Measurements from ENCODE around the gene OSBP2.

The OSBP2 gene

DNA sequence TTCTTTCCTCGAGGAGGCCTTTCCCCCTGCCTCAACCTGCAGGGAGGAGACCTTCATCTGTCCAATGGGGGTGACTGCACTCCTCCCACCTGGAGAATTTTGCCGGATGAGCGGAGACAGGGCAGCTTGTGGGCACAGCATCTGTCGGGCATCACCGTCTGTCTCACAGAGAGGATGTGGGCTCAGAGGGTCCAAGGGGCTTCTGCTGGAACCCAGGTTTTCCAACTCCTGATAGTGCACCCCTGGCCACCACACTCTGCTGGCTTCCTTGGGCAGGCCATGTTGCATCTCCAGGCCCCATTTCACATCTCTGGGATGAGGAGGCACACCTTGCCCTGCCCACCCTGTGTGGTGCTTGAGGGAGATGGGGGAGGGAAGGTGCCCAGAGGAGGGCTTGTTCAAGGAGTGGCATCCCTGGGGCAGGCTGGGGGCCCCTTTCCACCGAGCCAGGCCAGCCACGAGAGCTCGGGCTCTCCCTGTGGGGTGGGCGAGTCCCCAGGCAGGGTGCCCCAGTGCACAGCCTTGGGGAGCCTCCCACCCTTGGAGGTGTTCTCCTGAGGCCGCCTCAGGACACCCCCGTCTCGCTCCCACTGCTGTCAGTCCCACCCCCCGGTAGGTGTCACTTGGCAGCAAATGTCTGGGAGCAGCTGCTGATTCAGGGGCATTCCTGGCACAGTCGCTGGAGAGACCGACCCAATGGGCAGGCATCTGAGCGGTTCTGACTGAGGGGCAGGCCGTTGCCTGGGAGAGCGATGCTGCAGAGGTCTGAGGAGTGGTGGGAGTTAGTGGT is 189.7 kb downstream of the OSBP2 start:
- Mint-ChIP-seq H3K27ac (no peak overlapping the region), H3K4me3 (no peak overlapping the region), H3K27me3 (no peaks in the 10 kb centered on the region), H3K9me3 (no peaks in the 10 kb centered on the region), H3K36me3 (ENCODE audit: low read depth) (no peaks in the 10 kb centered on the region), H3K4me1 (ENCODE audit: low read depth) (no peaks in the 10 kb centered on the region)
- intact Hi-C loops (cut with micrococcal nuclease): no loop called here

DNA sequence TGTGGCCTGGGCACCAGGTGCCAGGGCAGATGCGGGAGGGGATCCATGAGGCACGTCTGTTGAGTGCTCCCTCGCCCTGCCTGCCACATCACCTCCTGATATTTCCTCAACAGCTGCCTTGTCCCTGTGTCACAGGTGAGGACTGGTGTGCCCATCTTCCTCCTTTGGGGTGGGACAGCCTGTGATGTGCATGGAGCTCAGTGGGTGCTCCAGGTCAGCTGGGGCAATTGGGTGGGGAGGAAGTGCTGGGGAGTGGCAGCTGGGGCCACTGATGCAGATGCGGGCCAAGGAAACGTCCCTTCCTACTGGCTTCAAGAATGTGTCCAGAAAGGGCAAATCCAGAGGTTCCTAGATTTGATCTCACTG is 190.3 kb downstream of the OSBP2 start:
- no peaks in the 10 kb centered on the region for H3K27me3 Mint-ChIP-seq
- H3K4me1 Mint-ChIP-seq (ENCODE audit: low read depth): no peaks in the 10 kb centered on the region
- no peak overlapping the region for H3K4me3 Mint-ChIP-seq
- no peaks in the 10 kb centered on the region for H3K9me3 Mint-ChIP-seq
- intact Hi-C loops (cut with micrococcal nuclease): no loop called here
- no peak overlapping the region for H3K27ac Mint-ChIP-seq
- H3K36me3 Mint-ChIP-seq (ENCODE audit: low read depth): no peaks in the 10 kb centered on the region

DNA sequence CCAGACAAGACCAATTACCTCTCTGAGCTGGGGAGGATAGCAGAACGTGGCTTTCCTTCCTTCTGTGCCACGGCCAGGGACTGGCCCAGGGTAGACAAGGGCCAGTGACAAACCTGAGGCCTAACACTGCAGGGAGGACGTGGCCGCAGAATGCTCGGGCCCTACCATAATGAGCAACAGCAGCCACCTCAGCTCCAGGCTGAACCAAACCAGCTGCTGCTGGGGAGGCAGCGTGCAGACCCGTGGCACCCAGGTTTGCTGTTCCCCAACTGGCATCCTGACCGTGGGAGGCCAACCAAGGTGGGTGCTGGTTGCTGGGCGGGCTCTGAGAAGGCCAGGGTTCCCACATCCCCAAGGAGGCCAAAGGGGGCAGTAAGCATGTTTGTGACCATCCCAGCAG is 190.9 kb downstream of the OSBP2 start:
- intact Hi-C loops (cut with micrococcal nuclease): no loop called here
- H3K4me1 Mint-ChIP-seq (ENCODE audit: low read depth): no peaks in the 10 kb centered on the region
- H3K27ac Mint-ChIP-seq: no peak overlapping the region
- H3K4me3 Mint-ChIP-seq: no peak overlapping the region
- no peaks in the 10 kb centered on the region for H3K9me3 Mint-ChIP-seq
- H3K27me3 Mint-ChIP-seq: no peaks in the 10 kb centered on the region
- no peaks in the 10 kb centered on the region for H3K36me3 Mint-ChIP-seq (ENCODE audit: low read depth)

DNA sequence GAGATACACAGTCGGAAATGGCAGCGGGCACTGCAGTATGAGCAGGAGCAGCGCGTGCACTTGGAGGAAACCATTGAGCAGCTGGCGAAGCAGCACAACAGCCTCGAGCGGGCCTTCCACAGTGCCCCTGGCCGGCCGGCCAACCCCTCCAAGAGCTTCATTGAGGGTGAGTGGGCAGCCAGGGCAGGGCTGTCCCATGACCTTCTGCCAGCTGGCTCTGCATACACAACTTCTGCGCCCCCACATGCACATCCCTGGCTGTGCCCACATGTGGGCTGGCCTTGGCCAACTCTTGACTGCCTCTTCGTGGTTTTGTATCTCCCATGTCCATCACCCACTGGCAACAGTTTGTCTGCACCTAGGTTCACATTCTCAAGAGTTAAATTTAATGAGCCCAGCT is 192.8 kb downstream of the OSBP2 start:
- Mint-ChIP-seq H3K36me3 (ENCODE audit: low read depth) (peaks cover 12% of the 10 kb centered on the region), H3K9me3 (no peaks in the 10 kb centered on the region), H3K27ac (no peak overlapping the region), H3K4me3 (no peak overlapping the region), H3K27me3 (no peaks in the 10 kb centered on the region), H3K4me1 (ENCODE audit: low read depth) (no peaks in the 10 kb centered on the region)
- intact Hi-C loops (cut with micrococcal nuclease): no loop called here

DNA sequence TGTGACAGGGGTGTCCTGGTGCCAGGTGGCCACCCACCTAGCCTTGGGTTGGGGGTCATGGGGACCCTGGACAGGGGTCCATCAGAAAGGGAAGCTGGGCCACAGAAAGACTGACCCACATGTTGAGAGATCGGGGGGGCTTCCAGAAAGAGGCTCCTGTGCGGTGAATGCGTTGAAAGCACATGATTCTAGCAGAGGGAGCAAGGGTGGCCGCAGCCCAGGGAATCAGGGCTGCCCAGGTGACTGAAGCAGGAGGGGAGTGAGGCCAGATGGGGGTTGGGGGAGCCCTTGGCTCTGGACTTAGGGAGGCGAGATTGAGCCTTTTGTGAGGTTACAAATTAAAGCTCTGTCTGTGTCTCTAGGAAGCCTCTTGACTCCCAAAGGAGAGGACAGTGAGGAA is 193.2 kb downstream of the OSBP2 start:
- intact Hi-C loops (cut with micrococcal nuclease): no loop called here
- H3K4me1 Mint-ChIP-seq (ENCODE audit: low read depth): no peaks in the 10 kb centered on the region
- no peaks in the 10 kb centered on the region for H3K27me3 Mint-ChIP-seq
- H3K4me3 Mint-ChIP-seq: no peak overlapping the region
- peaks cover 12% of the 10 kb centered on the region for H3K36me3 Mint-ChIP-seq (ENCODE audit: low read depth)
- no peaks in the 10 kb centered on the region for H3K9me3 Mint-ChIP-seq
- no peak overlapping the region for H3K27ac Mint-ChIP-seq

DNA sequence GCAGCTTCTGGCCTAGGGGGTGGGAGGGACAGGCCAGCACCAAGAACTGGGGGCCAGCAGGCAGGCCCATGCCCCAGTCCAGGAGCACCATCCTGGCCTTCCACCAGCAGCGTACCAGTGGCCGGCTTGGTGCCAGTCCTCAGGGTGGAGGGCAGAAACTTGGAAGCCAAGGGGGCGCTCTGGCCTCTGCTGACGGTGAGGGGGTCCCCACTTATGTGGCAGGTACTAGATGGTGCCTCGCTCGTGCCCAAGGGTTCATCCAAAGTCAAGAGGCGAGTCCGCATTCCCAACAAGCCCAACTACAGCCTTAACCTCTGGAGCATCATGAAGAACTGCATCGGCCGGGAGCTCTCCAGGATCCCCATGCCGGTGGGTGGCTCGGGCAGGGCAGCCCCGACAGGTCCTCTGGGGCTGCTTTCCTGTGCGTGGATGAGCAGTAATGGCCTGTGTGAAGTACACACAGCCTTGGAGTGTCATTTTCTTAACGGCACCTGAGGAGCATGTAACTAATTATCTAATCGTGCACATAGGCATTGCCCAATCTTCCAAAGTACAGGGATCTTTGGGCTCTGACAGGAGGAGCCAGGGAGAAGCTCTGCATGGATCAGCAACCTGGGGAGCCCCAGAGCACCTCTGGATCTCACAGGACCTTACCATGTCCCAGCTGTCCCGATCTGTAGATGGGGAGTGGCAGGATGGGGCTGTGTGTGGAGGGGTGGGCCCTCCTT is 194.8 kb downstream of the OSBP2 start:
- Mint-ChIP-seq H3K27ac (no peak overlapping the region), H3K9me3 (no peaks in the 10 kb centered on the region), H3K4me3 (no peak overlapping the region), H3K36me3 (ENCODE audit: low read depth) (peaks cover 12% of the 10 kb centered on the region), H3K27me3 (no peaks in the 10 kb centered on the region), H3K4me1 (ENCODE audit: low read depth) (no peaks in the 10 kb centered on the region)
- intact Hi-C loops (cut with micrococcal nuclease): no loop called here

DNA sequence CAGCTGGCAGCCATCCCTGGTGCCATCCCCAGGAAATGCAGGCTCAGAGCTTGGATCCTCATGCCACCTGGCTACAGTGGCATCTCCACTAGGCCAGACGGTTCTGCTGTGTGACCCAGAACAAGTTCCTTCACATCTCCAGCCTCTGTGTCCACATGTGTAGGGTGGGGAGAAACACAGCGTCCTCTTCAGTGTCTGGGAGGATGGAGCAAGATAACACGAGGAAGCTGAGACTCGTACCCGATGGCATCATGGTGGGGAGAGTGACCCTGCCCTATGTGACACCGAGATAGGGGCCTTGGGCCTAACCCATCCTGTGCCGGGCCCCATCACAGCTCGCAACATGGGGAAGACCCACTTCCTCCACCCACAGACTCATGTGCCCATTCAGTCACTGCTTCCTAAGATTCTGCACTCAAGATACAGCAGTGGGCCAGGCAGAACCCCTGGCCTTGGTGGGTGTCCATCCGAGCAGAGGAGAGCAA is 195.4 kb downstream of the OSBP2 start:
- no peaks in the 10 kb centered on the region for H3K27me3 Mint-ChIP-seq
- H3K27ac Mint-ChIP-seq: no peak overlapping the region
- peaks cover 15% of the 10 kb centered on the region for H3K36me3 Mint-ChIP-seq (ENCODE audit: low read depth)
- intact Hi-C loops (cut with micrococcal nuclease): no loop called here
- no peaks in the 10 kb centered on the region for H3K9me3 Mint-ChIP-seq
- no peak overlapping the region for H3K4me3 Mint-ChIP-seq
- H3K4me1 Mint-ChIP-seq (ENCODE audit: low read depth): no peaks in the 10 kb centered on the region

DNA sequence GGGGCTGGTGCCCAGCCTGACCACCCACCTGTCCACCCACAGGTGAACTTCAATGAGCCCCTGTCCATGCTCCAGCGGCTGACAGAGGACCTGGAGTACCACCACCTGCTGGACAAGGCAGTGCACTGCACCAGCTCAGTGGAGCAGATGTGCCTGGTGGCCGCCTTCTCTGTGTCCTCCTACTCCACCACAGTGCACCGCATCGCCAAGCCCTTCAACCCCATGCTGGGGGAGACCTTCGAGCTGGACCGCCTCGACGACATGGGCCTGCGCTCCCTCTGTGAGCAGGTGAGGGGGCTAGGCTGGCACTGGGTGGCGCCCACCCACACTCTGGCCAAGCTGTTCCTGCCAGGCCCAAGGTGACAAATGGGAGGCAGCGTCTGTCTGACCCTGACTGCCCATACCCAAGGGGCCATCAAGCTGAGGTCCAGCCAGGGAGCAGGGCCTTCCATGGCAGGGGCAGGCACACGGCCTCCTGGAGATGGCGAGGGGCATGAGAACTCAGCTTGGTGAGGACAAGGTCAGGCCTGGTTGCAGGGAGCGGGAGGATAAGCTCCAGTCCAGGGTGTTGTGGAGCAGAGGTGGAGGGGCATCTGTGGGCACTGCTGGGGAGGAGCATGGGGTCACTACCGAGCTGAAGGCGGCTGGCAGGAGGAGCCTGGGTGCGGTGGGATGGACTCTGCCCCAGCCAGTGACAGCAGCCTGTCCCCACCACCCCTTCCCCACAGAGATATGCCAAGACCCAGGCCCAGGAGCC is 196.2 kb downstream of the OSBP2 start:
- H3K9me3 Mint-ChIP-seq: no peaks in the 10 kb centered on the region
- intact Hi-C loops (cut with micrococcal nuclease): no loop called here
- peaks cover 18% of the 10 kb centered on the region for H3K36me3 Mint-ChIP-seq (ENCODE audit: low read depth)
- no peak overlapping the region for H3K4me3 Mint-ChIP-seq
- H3K4me1 Mint-ChIP-seq (ENCODE audit: low read depth): no peaks in the 10 kb centered on the region
- no peaks in the 10 kb centered on the region for H3K27me3 Mint-ChIP-seq
- H3K27ac Mint-ChIP-seq: no peak overlapping the region

DNA sequence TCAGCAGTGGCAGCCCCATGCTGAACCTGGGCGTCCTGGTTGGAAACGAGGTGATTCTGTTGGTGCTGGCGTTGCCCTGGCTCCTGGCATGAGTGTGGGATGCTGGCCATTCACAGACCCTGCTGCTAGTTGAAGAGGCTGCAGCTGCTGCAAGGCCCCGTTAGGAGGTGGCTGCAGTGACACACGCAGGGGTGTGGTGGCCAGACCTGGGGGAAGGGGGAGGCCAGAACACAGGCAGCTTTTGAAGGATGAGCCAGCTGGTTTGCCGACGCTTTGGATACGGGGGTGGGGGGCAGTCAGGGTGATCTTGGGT is 196.7 kb downstream of the OSBP2 start:
- Mint-ChIP-seq H3K4me3 (no peak overlapping the region), H3K9me3 (no peaks in the 10 kb centered on the region), H3K36me3 (ENCODE audit: low read depth) (peaks cover 18% of the 10 kb centered on the region), H3K27me3 (no peaks in the 10 kb centered on the region), H3K4me1 (ENCODE audit: low read depth) (no peaks in the 10 kb centered on the region), H3K27ac (no peak overlapping the region)
- intact Hi-C loops (cut with micrococcal nuclease): no loop called here

DNA sequence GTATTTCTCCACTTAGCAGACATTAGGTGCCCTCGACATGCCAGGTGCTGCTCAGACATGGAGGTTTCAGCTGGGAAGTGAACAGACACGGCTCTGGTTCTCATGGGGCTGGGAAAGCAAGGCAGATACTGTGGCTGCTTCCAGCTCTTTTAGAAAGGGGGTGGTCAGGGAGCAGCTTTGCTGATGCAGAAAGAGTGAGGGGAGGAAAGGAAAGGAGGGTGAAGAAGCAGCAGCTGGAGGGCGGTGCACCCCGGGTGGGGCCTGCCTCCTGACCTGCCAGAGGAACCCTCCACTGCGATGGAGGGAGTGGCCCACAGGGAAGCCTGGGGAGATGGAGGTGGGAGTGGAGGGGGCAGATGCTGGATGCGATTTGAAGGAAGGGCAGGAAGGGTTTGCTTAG is 197.1 kb downstream of the OSBP2 start:
- no peaks in the 10 kb centered on the region for H3K9me3 Mint-ChIP-seq
- no peak overlapping the region for H3K27ac Mint-ChIP-seq
- no peaks in the 10 kb centered on the region for H3K4me1 Mint-ChIP-seq (ENCODE audit: low read depth)
- H3K4me3 Mint-ChIP-seq: no peak overlapping the region
- peaks cover 18% of the 10 kb centered on the region for H3K36me3 Mint-ChIP-seq (ENCODE audit: low read depth)
- no peaks in the 10 kb centered on the region for H3K27me3 Mint-ChIP-seq
- intact Hi-C loops (cut with micrococcal nuclease): no loop called here

DNA sequence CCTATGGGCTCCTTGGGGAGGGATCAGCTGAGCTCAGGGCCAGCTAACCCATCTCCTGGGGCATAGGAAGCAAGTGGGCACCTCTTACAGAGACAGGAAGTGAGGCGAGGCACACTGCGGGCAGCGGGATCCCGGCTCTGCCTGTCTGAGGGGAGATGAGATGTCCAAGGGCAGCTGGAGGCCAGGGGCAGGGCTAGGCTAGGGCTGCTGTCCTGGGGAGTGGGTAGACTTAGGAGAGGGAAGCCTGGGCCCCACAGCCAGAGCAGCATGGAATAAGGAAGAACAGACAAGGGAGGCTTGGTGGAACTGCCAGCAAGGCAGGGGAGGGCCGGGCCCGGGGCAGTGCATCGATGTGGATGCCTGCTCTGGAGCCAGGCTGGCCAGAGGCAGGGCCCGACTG is 197.6 kb downstream of the OSBP2 start:
- Mint-ChIP-seq H3K4me3 (no peak overlapping the region), H3K36me3 (ENCODE audit: low read depth) (peaks cover 18% of the 10 kb centered on the region), H3K27me3 (no peaks in the 10 kb centered on the region), H3K27ac (no peak overlapping the region), H3K4me1 (ENCODE audit: low read depth) (no peaks in the 10 kb centered on the region), H3K9me3 (no peaks in the 10 kb centered on the region)
- intact Hi-C loops (cut with micrococcal nuclease): no loop called here

DNA sequence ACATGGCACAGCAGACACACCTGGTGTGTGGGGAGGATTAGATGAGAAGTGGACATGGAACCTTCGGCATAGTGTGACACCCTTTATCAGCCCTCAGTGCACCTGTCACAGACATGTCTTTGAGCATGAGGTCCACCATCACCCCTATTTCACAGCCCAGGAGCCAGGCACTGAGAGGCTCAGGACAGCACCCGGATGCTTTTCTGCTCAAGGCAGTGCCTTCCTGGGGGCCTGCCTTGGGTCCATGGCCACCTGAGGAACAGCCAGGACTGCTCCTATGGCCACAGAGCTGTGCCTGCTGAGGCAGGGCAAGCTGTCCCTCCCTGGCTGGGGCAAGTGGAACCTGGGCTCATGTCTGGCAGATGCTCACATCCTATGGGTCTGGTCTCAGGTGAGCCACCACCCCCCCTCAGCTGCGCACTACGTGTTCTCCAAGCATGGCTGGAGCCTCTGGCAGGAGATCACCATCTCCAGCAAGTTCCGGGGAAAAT is 198.1 kb downstream of the OSBP2 start:
- H3K9me3 Mint-ChIP-seq: no peaks in the 10 kb centered on the region
- no peak overlapping the region for H3K27ac Mint-ChIP-seq
- H3K4me3 Mint-ChIP-seq: no peak overlapping the region
- peaks cover 18% of the 10 kb centered on the region for H3K36me3 Mint-ChIP-seq (ENCODE audit: low read depth)
- no peaks in the 10 kb centered on the region for H3K27me3 Mint-ChIP-seq
- H3K4me1 Mint-ChIP-seq (ENCODE audit: low read depth): no peaks in the 10 kb centered on the region
- intact Hi-C loops (cut with micrococcal nuclease): no loop called here

DNA sequence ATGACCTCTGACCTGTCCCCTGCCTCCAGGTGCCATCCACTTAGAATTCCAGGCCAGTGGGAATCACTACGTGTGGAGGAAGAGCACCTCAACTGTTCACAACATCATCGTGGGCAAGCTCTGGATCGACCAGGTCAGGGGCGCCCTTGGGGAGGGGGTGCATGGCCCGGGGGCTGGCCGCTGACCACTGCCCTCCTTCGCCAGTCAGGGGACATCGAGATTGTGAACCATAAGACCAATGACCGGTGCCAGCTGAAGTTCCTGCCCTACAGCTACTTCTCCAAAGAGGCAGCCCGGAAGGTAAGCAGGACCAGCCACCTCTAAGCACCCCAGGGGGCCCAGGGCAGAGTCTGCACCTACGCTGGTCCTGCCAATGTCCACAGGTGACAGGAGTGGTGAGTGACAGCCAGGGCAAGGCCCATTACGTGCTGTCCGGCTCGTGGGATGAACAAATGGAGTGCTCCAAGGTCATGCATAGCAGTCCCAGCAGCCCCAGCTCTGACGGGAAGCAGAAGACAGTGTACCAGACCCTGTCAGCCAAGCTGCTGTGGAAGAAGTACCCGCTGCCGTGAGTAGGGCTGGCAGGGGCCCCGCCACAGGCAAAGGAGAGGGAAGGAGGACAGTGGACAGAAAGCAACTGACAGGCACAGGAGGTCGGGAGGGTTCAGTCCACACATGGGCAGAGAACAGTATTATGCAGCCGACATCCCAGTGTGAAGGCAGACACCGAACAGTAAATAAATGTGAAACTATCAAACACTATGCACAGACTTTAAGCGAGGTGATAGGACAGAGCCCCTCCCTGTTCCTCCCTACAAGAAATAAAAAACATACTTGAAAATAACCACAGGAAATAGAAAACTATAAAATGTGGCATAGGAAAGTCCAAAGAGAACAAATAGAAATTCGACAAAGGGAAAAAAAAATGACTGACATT is 199.0 kb downstream of the OSBP2 start:
- Mint-ChIP-seq H3K4me1 (ENCODE audit: low read depth) (no peaks in the 10 kb centered on the region), H3K27me3 (no peaks in the 10 kb centered on the region), H3K36me3 (ENCODE audit: low read depth) (peaks cover 18% of the 10 kb centered on the region), H3K9me3 (no peaks in the 10 kb centered on the region), H3K4me3 (no peak overlapping the region), H3K27ac (no peak overlapping the region)
- intact Hi-C loops (cut with micrococcal nuclease): no loop called here
